Mesodermal cell (in vitro differentiated cells): ENCODE results near the gene WDFY4.

Source experiments
- H3K27ac ChIP-seq: 2 replicates; pipeline ENCODE4 v1.7.0; 2013; ENCODE audit warnings: mild to moderate bottlenecking, low read depth, low read length, moderate library complexity; ENCODE audit not compliant: severe bottlenecking
- H3K36me3 ChIP-seq: 2 replicates; pipeline ENCODE4 v1.7.1; 2013; ENCODE audit warnings: mild to moderate bottlenecking, low read length, moderate library complexity; ENCODE audit not compliant: control insufficient read depth, insufficient read depth
- H3K4me1 ChIP-seq: one replicate; pipeline ENCODE4 v1.7.1; 2013; ENCODE audit warnings: mild to moderate bottlenecking, low read length; ENCODE audit not compliant: insufficient read depth, control insufficient read depth, poor library complexity, severe bottlenecking
- H3K4me3 ChIP-seq: 2 replicates; pipeline ENCODE4 v1.7.0; 2013; ENCODE audit warnings: low read length, control low read depth, mild to moderate bottlenecking; ENCODE audit not compliant: insufficient read depth, poor library complexity, severe bottlenecking; ENCODE audit errors: extremely low read depth
- H3K9me3 ChIP-seq: 2 replicates; pipeline ENCODE4 v1.7.1; 2013; ENCODE audit warnings: mild to moderate bottlenecking, low read length, moderate library complexity; ENCODE audit not compliant: control insufficient read depth
- WGBS, 2 experiments: methylation state at CpG; one replicate each; pipeline ENCODE4 v1.1.5; 2013; ENCODE audit warnings: missing lambda C conversion rate in 2 of 2; ENCODE audit not compliant: insufficient coverage in 2 of 2; 5-methylcytosine and 5-hydroxymethylcytosine counted together

WDFY4 gene

DNA sequence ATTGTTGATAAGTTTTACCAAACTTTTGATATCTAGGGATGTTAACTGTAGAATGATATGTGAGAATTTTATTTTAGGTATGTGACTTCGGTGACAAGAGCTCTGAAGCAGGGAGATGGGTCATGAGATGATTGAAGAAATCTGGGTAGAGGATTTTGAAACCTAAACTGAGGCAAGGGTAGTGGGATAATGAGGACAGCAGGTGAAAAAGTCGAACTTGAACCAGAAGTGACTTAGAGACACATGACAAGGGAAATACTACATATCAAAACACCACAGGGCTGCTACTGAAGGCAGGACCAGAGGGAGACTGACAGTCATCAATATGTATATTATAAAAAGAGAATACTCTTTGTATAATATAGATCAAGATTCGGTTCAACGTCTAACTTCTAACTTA lies 113.2 kb downstream of the WDFY4 start:
- Histone ChIP-seq H3K36me3 (no peaks in the 10 kb centered on the region), H3K4me1 (peaks cover 13% of the 10 kb centered on the region)

DNA sequence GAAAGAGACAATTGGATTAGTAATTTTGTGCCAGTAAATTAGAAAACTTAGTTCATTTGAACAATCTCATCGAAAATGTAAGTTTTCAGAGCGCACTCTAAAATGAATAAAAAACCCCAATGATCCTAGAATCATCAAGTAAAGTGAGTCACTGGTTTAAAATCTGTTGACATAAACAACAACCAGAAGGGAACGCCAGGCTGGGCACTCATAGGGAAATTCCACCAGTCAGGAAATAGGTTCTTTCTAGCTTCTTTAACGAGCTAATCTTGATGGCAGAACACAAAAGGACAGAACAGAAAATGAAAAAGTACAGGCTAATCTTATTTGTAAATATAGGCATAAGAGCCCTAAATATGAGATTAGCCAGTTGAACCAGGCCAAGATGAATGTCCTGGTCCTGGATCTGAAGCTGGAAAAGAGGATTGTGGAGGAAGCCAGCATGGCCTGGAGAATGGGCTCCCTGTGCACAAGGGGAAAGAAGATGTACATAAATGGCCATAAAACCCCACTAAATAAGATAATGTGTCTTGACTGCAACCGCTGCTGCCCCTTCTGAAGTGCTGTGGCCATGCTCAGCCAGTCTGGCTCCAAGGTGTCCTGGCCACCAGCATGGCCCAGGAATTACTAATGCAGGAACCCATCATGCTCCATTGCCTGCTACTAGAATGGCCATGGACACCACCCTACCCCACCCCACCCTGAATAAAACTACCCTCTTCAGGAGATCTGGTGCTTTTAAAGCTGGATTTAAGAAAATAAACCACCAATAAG lies 114.0 kb downstream of the WDFY4 start:
- WGBS, 2 experiments: 69 to 77% methylated on average over 2 to 4 of the region's 5 CpGs
- peaks cover 6% of the 10 kb centered on the region for H3K9me3 ChIP-seq
- no peaks in the 10 kb centered on the region for H3K36me3 ChIP-seq
- peaks cover 13% of the 10 kb centered on the region for H3K4me1 ChIP-seq
- no peak overlapping the region for H3K4me3 ChIP-seq
- H3K27ac ChIP-seq: peak overlapping the region; percentile 75

More for the DNA sequence above, 113.2 kb downstream of the WDFY4 start:
- peaks cover 6% of the 10 kb centered on the region for H3K9me3 ChIP-seq
- H3K27ac ChIP-seq: no peak overlapping the region
- WGBS, 2 experiments: 76 to 86% methylated on average over 1 of the region's 4 CpGs
- H3K4me3 ChIP-seq: no peak overlapping the region

DNA sequence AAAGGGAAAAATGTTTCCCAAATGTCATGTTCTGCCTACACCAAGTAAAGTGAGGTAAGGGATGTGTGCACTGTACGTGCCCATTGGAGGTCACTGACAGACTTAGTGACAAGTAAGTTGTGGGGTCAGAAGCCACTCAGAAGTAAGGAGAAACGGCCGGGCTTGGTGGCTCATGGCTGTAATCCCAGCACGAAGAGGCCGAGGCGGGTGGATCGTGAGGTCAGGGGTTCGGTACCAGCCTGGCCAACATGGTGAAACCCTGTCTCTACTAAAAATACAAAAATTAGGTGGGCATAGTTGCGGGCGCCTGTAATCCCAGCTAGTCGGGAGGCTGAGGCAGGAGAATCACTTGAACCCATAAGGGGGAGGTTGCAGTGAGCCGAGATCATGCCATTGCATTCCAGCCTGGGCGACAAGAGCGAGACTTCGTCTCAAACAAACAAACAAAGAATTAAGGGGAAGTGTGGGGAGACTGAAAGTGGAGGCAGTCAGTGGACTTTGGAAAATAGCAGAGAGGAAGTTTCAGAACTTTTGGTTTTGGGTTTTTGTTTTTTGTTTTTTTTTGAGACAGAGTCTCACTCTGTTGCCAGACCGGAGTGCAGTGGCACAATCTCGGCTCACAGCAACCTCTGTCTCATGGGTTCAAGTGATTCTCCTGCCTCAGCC lies 114.8 kb downstream of the WDFY4 start:
- Histone ChIP-seq H3K36me3 (no peaks in the 10 kb centered on the region), H3K4me3 (no peak overlapping the region), H3K27ac (peak overlapping the region; percentile 75), H3K9me3 (peaks cover 6% of the 10 kb centered on the region), H3K4me1 (peaks cover 13% of the 10 kb centered on the region)
- 88 to 98% methylated on average over 11 to 15 of the region's 17 CpGs for WGBS, 2 experiments

DNA sequence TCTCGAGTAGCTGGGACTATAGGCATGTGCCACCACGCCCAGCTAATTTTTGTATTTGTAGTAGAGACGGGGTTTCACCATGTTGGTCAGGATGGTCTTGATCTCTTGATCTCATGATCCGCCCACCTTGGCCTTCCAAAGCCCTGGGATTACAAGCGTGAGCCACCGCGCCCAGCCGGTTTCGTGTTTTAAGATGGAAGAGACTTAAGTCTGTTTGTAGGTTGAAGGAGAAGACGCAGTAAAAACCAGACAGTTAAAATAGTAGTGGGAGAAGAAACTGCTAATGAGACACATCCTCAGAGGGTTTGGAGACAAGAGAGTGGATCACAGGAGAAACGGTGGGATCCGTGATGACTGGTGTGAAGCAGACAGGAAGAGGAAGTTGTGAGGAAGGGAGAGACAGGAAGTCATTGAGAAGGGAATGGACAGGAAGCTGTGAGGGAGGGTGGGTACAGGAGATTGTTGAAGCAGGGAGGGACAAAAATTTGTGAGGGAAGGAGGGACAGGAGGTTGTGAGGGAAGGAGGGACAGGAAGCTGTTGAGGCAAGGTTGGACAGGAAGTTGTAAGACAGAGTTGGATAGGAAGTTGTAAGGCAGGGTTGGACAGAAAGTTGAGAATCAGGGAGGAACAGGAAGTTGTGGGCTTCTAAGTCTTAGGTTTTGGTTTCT lies 115.5 kb downstream of the WDFY4 start:
- H3K4me1 ChIP-seq: peaks cover 18% of the 10 kb centered on the region
- no peak overlapping the region for H3K27ac ChIP-seq
- no peak overlapping the region for H3K4me3 ChIP-seq
- no peaks in the 10 kb centered on the region for H3K36me3 ChIP-seq
- 87 to 96% methylated on average over 10 to 12 of the region's 12 CpGs for WGBS, 2 experiments
- peaks cover 6% of the 10 kb centered on the region for H3K9me3 ChIP-seq

GRCh38 chr10:48801001-48801421 lies 116.3 kb downstream of the WDFY4 start:
- Histone ChIP-seq H3K36me3 (no peaks in the 10 kb centered on the region), H3K9me3 (peaks cover 6% of the 10 kb centered on the region), H3K4me1 (peaks cover 18% of the 10 kb centered on the region), H3K27ac (no peak overlapping the region), H3K4me3 (no peak overlapping the region)

GRCh38 chr10:48802611-48803071 lies 118.0 kb downstream of the WDFY4 start:
- WGBS, 2 experiments: 92 to 100% methylated on average over 1 to 2 of the region's 2 CpGs
- no peak overlapping the region for H3K4me3 ChIP-seq
- H3K9me3 ChIP-seq: peaks cover 6% of the 10 kb centered on the region
- peaks cover 18% of the 10 kb centered on the region for H3K4me1 ChIP-seq
- H3K36me3 ChIP-seq: no peaks in the 10 kb centered on the region
- H3K27ac ChIP-seq: no peak overlapping the region

GRCh38 chr10:48803801-48804584 lies 119.3 kb downstream of the WDFY4 start:
- peaks cover 8% of the 10 kb centered on the region for H3K4me1 ChIP-seq
- H3K4me3 ChIP-seq: no peak overlapping the region
- H3K36me3 ChIP-seq: no peaks in the 10 kb centered on the region
- WGBS, 2 experiments: 67% methylated on average over 1 to 2 of the region's 4 CpGs
- H3K27ac ChIP-seq: no peak overlapping the region
- H3K9me3 ChIP-seq: peaks cover 6% of the 10 kb centered on the region

DNA sequence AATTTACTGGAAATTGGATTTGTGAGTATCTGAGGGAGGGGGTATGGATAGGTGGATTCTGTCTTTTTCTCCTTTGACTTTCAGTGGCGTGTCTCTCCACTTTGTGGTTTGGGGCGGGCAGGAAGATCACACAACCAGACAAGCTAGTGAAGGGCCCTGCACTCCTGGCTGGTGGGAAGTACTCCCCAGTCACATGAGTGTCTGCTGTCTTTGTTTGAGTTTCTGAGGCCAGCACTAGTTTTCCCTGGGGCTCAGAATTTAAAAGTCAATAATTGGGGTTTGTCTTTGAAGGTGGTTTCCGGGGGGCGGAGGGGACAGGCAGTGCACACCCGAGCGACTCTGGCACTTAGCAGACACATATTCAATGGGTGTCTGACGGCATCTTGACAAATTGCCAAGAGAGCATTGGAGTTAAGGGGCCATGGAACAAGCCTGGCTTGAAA lies 120.1 kb downstream of the WDFY4 start:
- WGBS, 2 experiments: 88 to 90% methylated on average over 5 of the region's 7 CpGs
- Histone ChIP-seq H3K4me1 (peaks cover 5% of the 10 kb centered on the region), H3K4me3 (no peak overlapping the region), H3K27ac (no peak overlapping the region), H3K36me3 (no peaks in the 10 kb centered on the region), H3K9me3 (peaks cover 6% of the 10 kb centered on the region)

GRCh38 chr10:48805411-48805810 lies 120.7 kb downstream of the WDFY4 start:
- H3K4me1 ChIP-seq: peaks cover 5% of the 10 kb centered on the region
- H3K27ac ChIP-seq: no peak overlapping the region
- H3K36me3 ChIP-seq: no peaks in the 10 kb centered on the region
- H3K9me3 ChIP-seq: no peaks in the 10 kb centered on the region
- 80% methylated on average over 1 of the region's 1 CpG; no CpG with 5 or more reads in 1 of the 2 experiments for WGBS, 2 experiments
- H3K4me3 ChIP-seq: no peak overlapping the region

GRCh38 chr10:48805848-48806247 lies 121.2 kb downstream of the WDFY4 start:
- no peak overlapping the region for H3K27ac ChIP-seq
- H3K36me3 ChIP-seq: no peaks in the 10 kb centered on the region
- no peak overlapping the region for H3K4me3 ChIP-seq
- peaks cover 5% of the 10 kb centered on the region for H3K4me1 ChIP-seq
- 90 to 97% methylated on average over 4 to 12 of the region's 12 CpGs for WGBS, 2 experiments
- no peaks in the 10 kb centered on the region for H3K9me3 ChIP-seq
